Measurements from ENCODE around the gene COMT. TPM values are rescaled to one million over a fixed set of nuclear protein-coding genes. Genes with fewer than 3 reads are reported as not detected.
A peak's percentile ranks its signal among the peaks of the same experiment; 100 is the strongest.

The COMT gene
- total and polyA plus RNA-seq, 9 of the 15 experiments (the other 6 are each of a cell fraction or from before 2014, with no cell fraction given), result 12.5 to 351 (median 155) TPM

- TF ChIP-seq, protein P1, sequence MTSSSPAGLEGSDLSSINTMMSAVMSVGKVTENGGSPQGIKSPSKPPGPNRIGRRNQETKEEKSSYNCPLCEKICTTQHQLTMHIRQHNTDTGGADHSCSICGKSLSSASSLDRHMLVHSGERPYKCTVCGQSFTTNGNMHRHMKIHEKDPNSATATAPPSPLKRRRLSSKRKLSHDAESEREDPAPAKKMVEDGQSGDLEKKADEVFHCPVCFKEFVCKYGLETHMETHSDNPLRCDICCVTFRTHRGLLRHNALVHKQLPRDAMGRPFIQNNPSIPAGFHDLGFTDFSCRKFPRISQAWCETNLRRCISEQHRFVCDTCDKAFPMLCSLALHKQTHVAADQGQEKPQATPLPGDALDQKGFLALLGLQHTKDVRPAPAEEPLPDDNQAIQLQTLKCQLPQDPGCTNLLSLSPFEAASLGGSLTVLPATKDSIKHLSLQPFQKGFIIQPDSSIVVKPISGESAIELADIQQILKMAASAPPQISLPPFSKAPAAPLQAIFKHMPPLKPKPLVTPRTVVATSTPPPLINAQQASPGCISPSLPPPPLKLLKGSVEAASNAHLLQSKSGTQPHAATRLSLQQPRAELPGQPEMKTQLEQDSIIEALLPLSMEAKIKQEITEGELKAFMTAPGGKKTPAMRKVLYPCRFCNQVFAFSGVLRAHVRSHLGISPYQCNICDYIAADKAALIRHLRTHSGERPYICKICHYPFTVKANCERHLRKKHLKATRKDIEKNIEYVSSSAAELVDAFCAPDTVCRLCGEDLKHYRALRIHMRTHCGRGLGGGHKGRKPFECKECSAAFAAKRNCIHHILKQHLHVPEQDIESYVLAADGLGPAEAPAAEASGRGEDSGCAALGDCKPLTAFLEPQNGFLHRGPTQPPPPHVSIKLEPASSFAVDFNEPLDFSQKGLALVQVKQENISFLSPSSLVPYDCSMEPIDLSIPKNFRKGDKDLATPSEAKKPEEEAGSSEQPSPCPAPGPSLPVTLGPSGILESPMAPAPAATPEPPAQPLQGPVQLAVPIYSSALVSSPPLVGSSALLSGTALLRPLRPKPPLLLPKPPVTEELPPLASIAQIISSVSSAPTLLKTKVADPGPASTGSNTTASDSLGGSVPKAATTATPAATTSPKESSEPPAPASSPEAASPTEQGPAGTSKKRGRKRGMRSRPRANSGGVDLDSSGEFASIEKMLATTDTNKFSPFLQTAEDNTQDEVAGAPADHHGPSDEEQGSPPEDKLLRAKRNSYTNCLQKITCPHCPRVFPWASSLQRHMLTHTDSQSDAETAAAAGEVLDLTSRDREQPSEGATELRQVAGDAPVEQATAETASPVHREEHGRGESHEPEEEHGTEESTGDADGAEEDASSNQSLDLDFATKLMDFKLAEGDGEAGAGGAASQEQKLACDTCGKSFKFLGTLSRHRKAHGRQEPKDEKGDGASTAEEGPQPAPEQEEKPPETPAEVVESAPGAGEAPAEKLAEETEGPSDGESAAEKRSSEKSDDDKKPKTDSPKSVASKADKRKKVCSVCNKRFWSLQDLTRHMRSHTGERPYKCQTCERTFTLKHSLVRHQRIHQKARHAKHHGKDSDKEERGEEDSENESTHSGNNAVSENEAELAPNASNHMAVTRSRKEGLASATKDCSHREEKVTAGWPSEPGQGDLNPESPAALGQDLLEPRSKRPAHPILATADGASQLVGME (CRISPR knock-in tag; IDR thresholded peaks at IDR 0.05), result peak; percentile 65; the same call in 1 of the 2 replicates
- TF ChIP-seq ZNF197 (CRISPR knock-in tag; IDR thresholded peaks at IDR 0.05; ENCODE audit: low read depth) (no peak), E2F6 (IDR thresholded peaks at IDR 0.05; ENCODE audit: borderline replicate concordance in 1 of 2, extremely low read depth in 1 of 2, insufficient read depth in 1 of 2, insufficient read length in 1 of 2, low read depth in 1 of 2, low read length in 1 of 2, poor library complexity in 1 of 2, severe bottlenecking in 1 of 2) (peak; percentile 56 to 89), ZNF140 (CRISPR knock-in tag; IDR thresholded peaks at IDR 0.05) (no peak), KDM2B (CRISPR knock-in tag; IDR thresholded peaks at IDR 0.05) (peak; percentile 98), TEAD1 (CRISPR knock-in tag; IDR thresholded peaks at IDR 0.05) (0 out of 4 replicates have a peak, but pooled peaks of 1 of the 2 experiments have one; percentile 7), SMARCA4 (IDR thresholded peaks at IDR 0.05) (no peak)
- TF ChIP-seq, protein P2, sequence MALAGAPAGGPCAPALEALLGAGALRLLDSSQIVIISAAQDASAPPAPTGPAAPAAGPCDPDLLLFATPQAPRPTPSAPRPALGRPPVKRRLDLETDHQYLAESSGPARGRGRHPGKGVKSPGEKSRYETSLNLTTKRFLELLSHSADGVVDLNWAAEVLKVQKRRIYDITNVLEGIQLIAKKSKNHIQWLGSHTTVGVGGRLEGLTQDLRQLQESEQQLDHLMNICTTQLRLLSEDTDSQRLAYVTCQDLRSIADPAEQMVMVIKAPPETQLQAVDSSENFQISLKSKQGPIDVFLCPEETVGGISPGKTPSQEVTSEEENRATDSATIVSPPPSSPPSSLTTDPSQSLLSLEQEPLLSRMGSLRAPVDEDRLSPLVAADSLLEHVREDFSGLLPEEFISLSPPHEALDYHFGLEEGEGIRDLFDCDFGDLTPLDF (CRISPR knock-in tag; IDR thresholded peaks at IDR 0.05), result no peak; the same call in none of the 2 replicates
- TF ChIP-seq, protein P3, sequence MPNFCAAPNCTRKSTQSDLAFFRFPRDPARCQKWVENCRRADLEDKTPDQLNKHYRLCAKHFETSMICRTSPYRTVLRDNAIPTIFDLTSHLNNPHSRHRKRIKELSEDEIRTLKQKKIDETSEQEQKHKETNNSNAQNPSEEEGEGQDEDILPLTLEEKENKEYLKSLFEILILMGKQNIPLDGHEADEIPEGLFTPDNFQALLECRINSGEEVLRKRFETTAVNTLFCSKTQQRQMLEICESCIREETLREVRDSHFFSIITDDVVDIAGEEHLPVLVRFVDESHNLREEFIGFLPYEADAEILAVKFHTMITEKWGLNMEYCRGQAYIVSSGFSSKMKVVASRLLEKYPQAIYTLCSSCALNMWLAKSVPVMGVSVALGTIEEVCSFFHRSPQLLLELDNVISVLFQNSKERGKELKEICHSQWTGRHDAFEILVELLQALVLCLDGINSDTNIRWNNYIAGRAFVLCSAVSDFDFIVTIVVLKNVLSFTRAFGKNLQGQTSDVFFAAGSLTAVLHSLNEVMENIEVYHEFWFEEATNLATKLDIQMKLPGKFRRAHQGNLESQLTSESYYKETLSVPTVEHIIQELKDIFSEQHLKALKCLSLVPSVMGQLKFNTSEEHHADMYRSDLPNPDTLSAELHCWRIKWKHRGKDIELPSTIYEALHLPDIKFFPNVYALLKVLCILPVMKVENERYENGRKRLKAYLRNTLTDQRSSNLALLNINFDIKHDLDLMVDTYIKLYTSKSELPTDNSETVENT (CRISPR knock-in tag; IDR thresholded peaks at IDR 0.05), result peak; percentile 88
These were observed 74.6 kb downstream of the COMT start (continued) for GRCh38 chr22:20015971-20016733.
